MCF 10A (cell line): ENCODE results near the gene VSIG10L2. TPM values are rescaled to one million over a fixed set of nuclear protein-coding genes. Genes with fewer than 3 reads are reported as not detected.

Experiments
- BruUV-seq: library from RNA; stranded (reverse); fragments of 400-500 nt; replicated peaks from 2 replicates; lab custom pipeline; 2021; lab: Mats Ljungman, UMichigan
- CTCF ChIA-PET: fragments of 300-600 bp; sonication (Branson Sonifier 250); formaldehyde crosslinking; extraction: SDS; loops from one replicate; lab custom pipeline; 2021; ENCODE audit warnings: antibody characterized with exemption, inconsistent platforms; lab: Yijun Ruan, JAX
- POLR2A ChIA-PET: fragments of 300-600, 350-650 bp; sonication (Branson Sonifier 250); formaldehyde crosslinking; extraction: SDS; loops from one replicate; lab custom pipeline; 2020; ENCODE audit warnings: antibody characterized with exemption, inconsistent platforms; lab: Yijun Ruan, JAX
- DNase-seq: peaks from one replicate; pipeline ENCODE4 v3.0.0-alpha.2; 2018; ENCODE audit not compliant: unreplicated experiment
- H3K27ac Mint-ChIP-seq: one replicate; pipeline ENCODE4 v1.8.0; 2022; ENCODE audit warnings: mild to moderate bottlenecking, low read depth, mixed read lengths; ENCODE audit not compliant: unreplicated experiment
- H3K27me3 Mint-ChIP-seq: one replicate; pipeline ENCODE4 v1.8.0; 2022; ENCODE audit warnings: mixed read lengths; ENCODE audit not compliant: insufficient read depth, unreplicated experiment
- H3K36me3 Mint-ChIP-seq: one replicate; pipeline ENCODE4 v1.8.0; 2022; ENCODE audit warnings: mild to moderate bottlenecking, moderate library complexity, mixed read lengths; ENCODE audit not compliant: insufficient read depth, unreplicated experiment
- H3K4me1 Mint-ChIP-seq: one replicate; pipeline ENCODE4 v1.8.0; 2022; ENCODE audit warnings: mixed read lengths; ENCODE audit not compliant: insufficient read depth, unreplicated experiment
- H3K4me3 Mint-ChIP-seq: one replicate; pipeline ENCODE4 v1.8.0; 2022; ENCODE audit warnings: mild to moderate bottlenecking, moderate library complexity, mixed read lengths; ENCODE audit not compliant: unreplicated experiment
- H3K9me3 Mint-ChIP-seq: one replicate; pipeline ENCODE4 v1.8.0; 2022; ENCODE audit warnings: mixed read lengths; ENCODE audit not compliant: unreplicated experiment
- CTCF ChIP-seq: fragments of 200-600 bp; IDR thresholded peaks from one replicate; pipeline ENCODE4 v1.8.0; 2022; ENCODE audit warnings: antibody characterized with exemption, mild to moderate bottlenecking; ENCODE audit not compliant: unreplicated experiment
- intact Hi-C: fragments of 100-400 bp; cut with micrococcal nuclease; formaldehyde crosslinking; loops from 2 replicates; pipeline ENCODE4 v1.14.1; 2022
- total RNA-seq: library from RNA; stranded (reverse); gene quantifications from 2 replicates; pipeline ENCODE4 v1.2.3, GENCODE V29; 2022

Gene VSIG10L2
- total RNA-seq, 1 experiment from 2014 or later = not detected

GRCh38 chr11:125924384-125925007 lies 21.3 kb upstream of the VSIG10L2 start:
- no TSS peak for BruUV-seq
- H3K36me3 Mint-ChIP-seq = no peaks in the 10 kb centered on the region
- H3K4me1 Mint-ChIP-seq = peaks cover 8% of the 10 kb centered on the region
- peaks cover 44% of the 10 kb centered on the region for H3K27me3 Mint-ChIP-seq
- intact Hi-C loops = loop anchor here (5.0 kb wide), 2 partner anchors 343 to 558 kb away; partner anchors contain the start of genes FOXRED1 and SRPRA
- ChIA-PET CTCF (interaction anchor here (0.9 to 8.0 kb wide), 21 partner anchors 8 to 285 kb away, joined by 3 to 114 read pairs (median 9); partner anchors contain the start of genes CDON and HYLS1), POLR2A (interaction anchor here (0.6 to 2.1 kb wide), 3 partner anchors 137 to 437 kb away, joined by 3 to 12 read pairs (median 4); no protein-coding TSS in a partner anchor)
- TF ChIP-seq CTCF = no peak
- H3K9me3 Mint-ChIP-seq = no peaks in the 10 kb centered on the region
- H3K4me3 Mint-ChIP-seq = no peak overlapping the region
- no peak overlapping the region for H3K27ac Mint-ChIP-seq
- no peak for DNase-seq

GRCh38 chr11:125925247-125925740 lies 20.6 kb upstream of the VSIG10L2 start:
- no peak overlapping the region for H3K27ac Mint-ChIP-seq
- peaks cover 8% of the 10 kb centered on the region for H3K4me1 Mint-ChIP-seq
- no peak for TF ChIP-seq CTCF
- H3K4me3 Mint-ChIP-seq = no peak overlapping the region
- no peaks in the 10 kb centered on the region for H3K36me3 Mint-ChIP-seq
- no TSS peak for BruUV-seq
- ChIA-PET CTCF (interaction anchor here (0.7 to 8.0 kb wide), 17 partner anchors 9 to 380 kb away, joined by 3 to 114 read pairs (median 4); partner anchors contain the start of genes CDON and HYLS1), POLR2A (interaction anchor here (0.6 to 1.5 kb wide), 3 partner anchors 12 to 436 kb away, joined by 3 to 4 read pairs (median 4); no protein-coding TSS in a partner anchor)
- intact Hi-C loops = no loop called here
- peaks cover 43% of the 10 kb centered on the region for H3K27me3 Mint-ChIP-seq
- DNase-seq = no peak
- H3K9me3 Mint-ChIP-seq = no peaks in the 10 kb centered on the region

GRCh38 chr11:125925804-125926203 lies 20.0 kb upstream of the VSIG10L2 start:
- no peak for TF ChIP-seq CTCF
- Mint-ChIP-seq H3K27me3 (peaks cover 38% of the 10 kb centered on the region), H3K9me3 (no peaks in the 10 kb centered on the region), H3K36me3 (no peaks in the 10 kb centered on the region), H3K4me1 (peaks cover 8% of the 10 kb centered on the region), H3K27ac (no peak overlapping the region), H3K4me3 (no peak overlapping the region)
- no peak for DNase-seq
- ChIA-PET POLR2A (interaction anchor here (0.8 to 1.5 kb wide), 2 partner anchors 12 to 136 kb away, joined by 4 read pairs; no protein-coding TSS in a partner anchor), CTCF (interaction anchor here (0.7 to 8.0 kb wide), 15 partner anchors 12 to 381 kb away, joined by 3 to 114 read pairs (median 5); partner anchors contain the start of genes CDON and HYLS1)
- no TSS peak for BruUV-seq
- intact Hi-C loops = no loop called here

GRCh38 chr11:125926682-125927081 lies 19.2 kb upstream of the VSIG10L2 start:
- BruUV-seq = no TSS peak
- Mint-ChIP-seq H3K4me3 (no peak overlapping the region), H3K4me1 (peaks cover 8% of the 10 kb centered on the region), H3K27ac (no peak overlapping the region), H3K27me3 (peaks cover 35% of the 10 kb centered on the region), H3K9me3 (no peaks in the 10 kb centered on the region), H3K36me3 (no peaks in the 10 kb centered on the region)
- POLR2A ChIA-PET = no interaction called here
- no peak for TF ChIP-seq CTCF
- CTCF ChIA-PET = interaction anchor here (4.0 to 8.0 kb wide), 2 partner anchors 15 to 266 kb away, joined by 30 to 114 read pairs; no protein-coding TSS in a partner anchor
- intact Hi-C loops = no loop called here
- DNase-seq = no peak
